ENCODE measurements around the gene NUP85.

Gene NUP85

GRCh38 chr17:75244133-75244866 is 38.8 kb downstream of the NUP85 start:
- no peak for TF ChIP-seq REST (IDR thresholded peaks at IDR 0.05; ENCODE audit: insufficient read depth in 1 of 2, low read depth in 2 of 2, low read length in 2 of 2)
- no peak for TF ChIP-seq POLR2AphosphoS5 (IDR thresholded peaks at IDR 0.05; ENCODE audit: low read depth, low read length)
- no peak for TF ChIP-seq SIN3A (IDR thresholded peaks at IDR 0.05; ENCODE audit: borderline replicate concordance, insufficient read depth, low read length)
- no peak for TF ChIP-seq FOXP2 (optimal IDR thresholded peaks at IDR 0.05; ENCODE audit: borderline replicate concordance, extremely low read depth, extremely low read length, insufficient read depth)
- no peak for TF ChIP-seq TAF1 (IDR thresholded peaks at IDR 0.05; ENCODE audit: borderline replicate concordance, insufficient read depth, low read length)

GRCh38 chr17:75245011-75245410 is 39.5 kb downstream of the NUP85 start:
- TF ChIP-seq POLR2AphosphoS5 (IDR thresholded peaks at IDR 0.05; ENCODE audit: low read depth, low read length) (no peak), REST (IDR thresholded peaks at IDR 0.05; ENCODE audit: insufficient read depth in 1 of 2, low read depth in 2 of 2, low read length in 2 of 2) (no peak), FOXP2 (optimal IDR thresholded peaks at IDR 0.05; ENCODE audit: borderline replicate concordance, extremely low read depth, extremely low read length, insufficient read depth) (no peak), SIN3A (IDR thresholded peaks at IDR 0.05; ENCODE audit: borderline replicate concordance, insufficient read depth, low read length) (no peak), TAF1 (IDR thresholded peaks at IDR 0.05; ENCODE audit: borderline replicate concordance, insufficient read depth, low read length) (no peak)

- TF ChIP-seq TAF1 (IDR thresholded peaks at IDR 0.05; ENCODE audit: borderline replicate concordance, insufficient read depth, low read length) (no peak), POLR2AphosphoS5 (IDR thresholded peaks at IDR 0.05; ENCODE audit: low read depth, low read length) (no peak), SIN3A (IDR thresholded peaks at IDR 0.05; ENCODE audit: borderline replicate concordance, insufficient read depth, low read length) (no peak), FOXP2 (optimal IDR thresholded peaks at IDR 0.05; ENCODE audit: borderline replicate concordance, extremely low read depth, extremely low read length, insufficient read depth) (no peak), REST (IDR thresholded peaks at IDR 0.05; ENCODE audit: insufficient read depth in 1 of 2, low read depth in 2 of 2, low read length in 2 of 2) (no peak)
Observed at GRCh38 chr17:75246404-75246803, 40.9 kb downstream of the NUP85 start.

- TF ChIP-seq FOXP2 (optimal IDR thresholded peaks at IDR 0.05; ENCODE audit: borderline replicate concordance, extremely low read depth, extremely low read length, insufficient read depth) (no peak), SIN3A (IDR thresholded peaks at IDR 0.05; ENCODE audit: borderline replicate concordance, insufficient read depth, low read length) (no peak), TAF1 (IDR thresholded peaks at IDR 0.05; ENCODE audit: borderline replicate concordance, insufficient read depth, low read length) (no peak), POLR2AphosphoS5 (IDR thresholded peaks at IDR 0.05; ENCODE audit: low read depth, low read length) (no peak), REST (IDR thresholded peaks at IDR 0.05; ENCODE audit: insufficient read depth in 1 of 2, low read depth in 2 of 2, low read length in 2 of 2) (no peak)
Observed at GRCh38 chr17:75249564-75249963, 44.1 kb downstream of the NUP85 start.
